H1 (cell line): ENCODE data around the gene BEST1. TPM values are rescaled to one million over a fixed set of nuclear protein-coding genes. Genes with fewer than 3 reads are reported as not detected.

Experiments
- ATF2 ChIP-seq: IDR thresholded peaks from 2 replicates; pipeline ENCODE4 v1.6.1; 2012; ENCODE audit warnings: low read length, inconsistent platforms
- HDAC2 ChIP-seq, 2 experiments: fragments of 300-600 bp in 1 of 2; sonication (generic) in 1 of 2; IDR thresholded peaks; 2 replicates each; pipeline ENCODE4 v1.6.1; 2011 to 2012; ENCODE audit warnings: low read depth in 2 of 2, low read length in 2 of 2, mild to moderate bottlenecking in 2 of 2, moderate library complexity in 2 of 2, borderline replicate concordance in 1 of 2, inconsistent platforms in 1 of 2
- POLR2AphosphoS5 ChIP-seq: IDR thresholded peaks from 2 replicates; pipeline ENCODE4 v1.6.1; 2011; ENCODE audit warnings: low read depth, low read length
- polyA plus RNA-seq, 7 experiments: library from polyadenylated mRNA; depleted of rRNA in 3 of 7; stranded (reverse) in 5 of 7; unstranded in 2 of 7; fragments of >200 nt in 5 of 7; fragments of 200-250 nt in 2 of 7; gene quantifications; 1 replicate in 5 of 7; 2 replicates in 1 of 7; 4 replicates in 1 of 7; pipeline versions ENCODE4 v1.2.1 to v1.2.3, GENCODE V29; 2011 to 2013; ENCODE audit warnings: missing spikeins in 2 of 7, mixed read lengths in 2 of 7
- total RNA-seq: library from RNA; stranded (reverse); fragmentation: NEBNext Ultra II Directional; extraction: Animal tissue kit (Norgen Biotek cat#: 25700); gene quantifications from 2 replicates; pipeline ENCODE4 v1.2.1, GENCODE V29; 2021

BEST1 gene
- total and polyA plus RNA-seq, 2 of the 8 experiments (the other 6 are each of a cell fraction or from before 2014, with no cell fraction given): 0.22 to 0.62 TPM

GRCh38 chr11:61928606-61929005, 21.5 kb upstream of the BEST1 start (continued):
- TF ChIP-seq HDAC2 (IDR thresholded peaks at IDR 0.05; ENCODE audit: borderline replicate concordance in 1 of 2, low read depth in 2 of 2, low read length in 2 of 2) (no peak), ATF2 (no peak), POLR2AphosphoS5 (no peak)
- TF ChIP-seq, all 59 proteins: peak for 0
